Activated CD4-positive, alpha-beta memory T cell treated with anti-CD3 and anti-CD28 coated beads for 36 hours (primary cell): ENCODE data around the gene USP7. TPM values are rescaled to one million over a fixed set of nuclear protein-coding genes. Genes with fewer than 3 reads are reported as not detected.
"Not testable (repeated sequence)": the region's sequence is repeated elsewhere in the genome, so short reads cannot be mapped to it uniquely, and the experiment has no call there.

Source experiments
- CTCF ChIA-PET: fragments of 350-600 bp; sonication (Branson Sonifier 250); formaldehyde crosslinking; loops from one replicate; lab custom pipeline; 2021; ENCODE audit warnings: antibody characterized with exemption, inconsistent platforms; lab: Charles Lee
- POLR2A ChIA-PET: fragments of 350-600 bp; sonication (Branson Sonifier 250); formaldehyde crosslinking; loops from one replicate; lab custom pipeline; 2021; ENCODE audit warnings: antibody characterized with exemption; lab: Charles Lee
- DNase-seq: peaks from one replicate; pipeline ENCODE4 v3.0.0-alpha.2; 2020
- H3K27ac Mint-ChIP-seq: one replicate; pipeline ENCODE4 v1.8.0; 2021; ENCODE audit warnings: mixed read lengths
- H3K27me3 Mint-ChIP-seq: one replicate; pipeline ENCODE4 v1.8.0; 2021; ENCODE audit warnings: mixed read lengths
- H3K36me3 Mint-ChIP-seq: one replicate; pipeline ENCODE4 v1.8.0; 2021; ENCODE audit warnings: mixed read lengths
- H3K4me1 Mint-ChIP-seq: one replicate; pipeline ENCODE4 v1.8.0; 2021; ENCODE audit warnings: low read depth, mixed read lengths
- H3K4me3 Mint-ChIP-seq: one replicate; pipeline ENCODE4 v1.8.0; 2021; ENCODE audit warnings: mild to moderate bottlenecking, mixed read lengths
- H3K9me3 Mint-ChIP-seq: one replicate; pipeline ENCODE4 v1.8.0; 2021; ENCODE audit warnings: mixed read lengths
- intact Hi-C: fragments of 100-400 bp; cut with micrococcal nuclease; formaldehyde crosslinking; loops from one replicate; pipeline ENCODE4 v1.15.1; 2023
- total RNA-seq, 2 experiments: library from RNA; stranded (reverse); gene quantifications; one replicate each; pipeline ENCODE4 v1.2.3, GENCODE V29; 2021

USP7 gene
- total RNA-seq, 2 experiments from 2014 or later: 154 to 170 TPM

DNA sequence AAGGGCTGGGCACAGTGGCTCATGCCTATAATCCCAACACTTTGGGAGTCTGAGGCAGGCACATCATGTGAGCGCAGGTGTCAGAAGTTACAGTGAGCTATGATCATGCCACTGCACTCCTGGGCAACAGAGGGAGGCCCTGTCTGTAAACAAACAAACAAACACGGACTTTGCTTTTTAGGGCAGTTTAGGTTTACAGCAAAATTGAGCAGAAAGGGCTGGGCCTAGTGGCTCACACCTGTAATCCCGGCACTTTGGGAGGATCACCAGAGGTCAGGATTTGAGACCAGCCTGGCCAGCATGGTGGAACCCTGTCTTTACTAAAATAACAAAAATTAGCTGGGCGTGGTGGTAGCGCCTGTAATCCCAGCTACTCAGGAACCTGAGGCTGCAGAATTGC is 91.6 kb downstream of the USP7 start:
- no peak for DNase-seq
- no peaks in the 10 kb centered on the region for H3K27me3 Mint-ChIP-seq
- no peaks in the 10 kb centered on the region for H3K9me3 Mint-ChIP-seq
- H3K36me3 Mint-ChIP-seq: peaks cover 6% of the 10 kb centered on the region
- intact Hi-C loops: no loop called here
- CTCF ChIA-PET: interaction anchor here (4.7 kb wide), 1 partner anchor 11 kb away, joined by 65 read pairs; the partner anchor contains the start of gene LITAFD
- H3K27ac Mint-ChIP-seq: no peak overlapping the region
- POLR2A ChIA-PET: interaction anchor here (1.4 kb wide), 1 partner anchor 8 kb away, joined by 3 read pairs; no protein-coding TSS in a partner anchor
- H3K4me1 Mint-ChIP-seq: peaks cover 20% of the 10 kb centered on the region
- H3K4me3 Mint-ChIP-seq: no peak overlapping the region

DNA sequence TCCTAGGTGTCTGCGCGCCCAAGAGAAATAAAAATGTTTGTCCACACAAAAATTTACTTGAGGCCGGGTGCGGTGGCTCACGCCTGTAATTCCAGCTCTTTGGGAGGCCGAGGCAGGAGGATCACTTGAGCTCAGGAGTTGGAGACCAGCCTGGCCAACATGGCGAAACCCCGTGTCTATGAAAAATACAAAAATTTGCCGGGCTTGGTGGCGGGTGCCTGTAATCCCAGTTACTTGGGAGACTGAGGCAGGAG is 93.8 kb downstream of the USP7 start:
- CTCF ChIA-PET: interaction anchor here (4.7 kb wide), 1 partner anchor 13 kb away, joined by 65 read pairs; the partner anchor contains the start of gene LITAFD
- peaks cover 35% of the 10 kb centered on the region for H3K4me1 Mint-ChIP-seq
- POLR2A ChIA-PET, H3K9me3 Mint-ChIP-seq, H3K36me3 Mint-ChIP-seq, H3K4me3 Mint-ChIP-seq, DNase-seq, H3K27ac Mint-ChIP-seq, H3K27me3 Mint-ChIP-seq: not testable (repeated sequence)
- intact Hi-C loops: loop anchor here (1.0 to 5.0 kb wide), 8 partner anchors 21 to 221 kb away; partner anchors contain the start of genes ABAT, HAPSTR1, PMM2 and TMEM186

DNA sequence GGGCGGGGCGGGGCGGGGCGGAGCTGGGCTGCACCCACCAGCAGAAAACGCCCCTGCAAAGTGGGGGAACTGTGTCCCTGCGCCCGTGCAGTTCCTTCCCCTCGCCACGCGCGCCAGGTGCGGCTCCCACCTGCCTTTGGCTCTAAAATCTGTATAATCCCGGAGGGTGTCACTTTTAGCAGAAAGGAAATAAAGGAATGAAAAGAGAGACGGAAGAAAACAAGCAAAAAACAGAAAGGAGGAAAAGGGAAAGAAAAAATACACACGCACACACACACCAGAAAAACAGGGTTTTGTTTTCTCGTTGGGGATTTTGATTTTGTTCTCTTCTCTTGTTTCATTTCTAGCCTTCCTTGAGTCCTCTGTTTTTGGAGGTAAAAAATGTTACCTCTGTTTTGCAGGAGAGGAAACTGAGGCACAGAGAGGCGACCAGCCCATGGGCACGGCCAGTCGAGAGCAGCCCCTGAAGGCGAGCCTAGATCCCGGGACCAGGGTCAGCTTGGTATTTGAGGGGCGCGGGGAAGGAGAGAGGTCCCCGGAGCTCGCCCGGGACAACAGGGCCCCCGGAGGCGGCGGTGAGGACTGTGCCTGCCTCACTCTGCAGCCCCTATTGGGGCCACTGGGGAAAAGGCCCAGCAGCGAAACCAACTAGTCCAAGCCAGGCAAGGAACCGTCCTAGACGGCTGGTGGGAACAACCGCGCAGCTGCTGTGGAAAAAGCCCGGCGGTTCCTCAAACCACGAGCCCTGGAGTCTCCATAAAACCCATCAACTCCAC is 94.3 kb downstream of the USP7 start:
- Mint-ChIP-seq H3K36me3 (peaks cover 6% of the 10 kb centered on the region), H3K27me3 (no peaks in the 10 kb centered on the region), H3K4me1 (peaks cover 36% of the 10 kb centered on the region), H3K27ac (peak overlapping the region; percentile 64), H3K9me3 (no peaks in the 10 kb centered on the region), H3K4me3 (peak overlapping the region; percentile 77)
- intact Hi-C loops: loop anchor here (1.0 to 5.0 kb wide), 8 partner anchors 22 to 221 kb away; partner anchors contain the start of genes ABAT, HAPSTR1, PMM2 and TMEM186
- DNase-seq: no peak
- ChIA-PET POLR2A (interaction anchor here (0.6 to 2.3 kb wide), 14 partner anchors 10 to 247 kb away, joined by 3 to 15 read pairs (median 6); partner anchors contain the start of genes ABAT, HAPSTR1, PMM2 and TMEM186), CTCF (interaction anchor here (0.7 to 4.7 kb wide), 8 partner anchors 13 to 229 kb away, joined by 3 to 65 read pairs (median 4); partner anchors contain the start of gene LITAFD)

- Mint-ChIP-seq H3K9me3 (no peaks in the 10 kb centered on the region), H3K36me3 (peaks cover 6% of the 10 kb centered on the region), H3K27ac (peak within 1 kb of the TSS; percentile 78), H3K4me3 (peak within 1 kb of the TSS; percentile 91), H3K27me3 (no peaks in the 10 kb centered on the region), H3K4me1 (peaks cover 44% of the 10 kb centered on the region)
- intact Hi-C loops: loop anchor here (1.0 to 5.0 kb wide), 8 partner anchors 23 to 222 kb away; partner anchors contain the start of genes ABAT, HAPSTR1, PMM2 and TMEM186
- peak; percentile 90 for DNase-seq
- ChIA-PET POLR2A (interaction anchor here (0.6 to 2.3 kb wide), 17 partner anchors 9 to 246 kb away, joined by 3 to 15 read pairs (median 5); partner anchors contain the start of genes ABAT, HAPSTR1, PMM2 and TMEM186), CTCF (interaction anchor here (0.7 to 4.7 kb wide), 8 partner anchors 14 to 230 kb away, joined by 3 to 65 read pairs (median 4); partner anchors contain the start of gene LITAFD)
Observed at GRCh38 chr16:8868416-8869211, 95.1 kb downstream of the USP7 start, which contains the start of gene CARHSP1. Gene CARHSP1 (minus strand): TSS chr16:8869006. CDS start chr16:8859328, 9,678 bp downstream.

DNA sequence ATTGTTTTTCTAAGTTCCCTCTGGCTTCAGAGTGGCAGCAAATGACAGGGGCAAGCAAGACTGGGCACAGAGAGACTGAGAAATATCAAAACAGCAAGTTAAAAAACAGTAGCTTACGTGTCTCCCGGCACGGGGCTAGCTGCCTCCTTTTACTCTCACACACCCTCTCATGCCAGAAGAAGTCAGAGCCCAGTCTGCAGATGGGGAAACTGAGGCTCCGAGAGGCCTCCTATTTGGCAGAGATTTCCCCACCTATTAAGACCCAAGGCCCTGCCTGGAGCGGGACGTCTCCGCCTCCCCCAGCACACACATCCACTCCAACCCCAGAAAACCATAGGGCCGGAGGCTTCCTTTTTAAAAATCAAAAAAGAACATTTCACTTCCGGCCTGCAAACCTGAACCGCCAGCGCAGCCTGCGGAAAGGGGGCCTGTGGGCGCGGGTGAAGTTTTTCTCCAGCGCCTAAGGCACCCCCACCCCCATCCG is 95.7 kb downstream of the USP7 start:
- H3K36me3 Mint-ChIP-seq: peaks cover 6% of the 10 kb centered on the region

DNA sequence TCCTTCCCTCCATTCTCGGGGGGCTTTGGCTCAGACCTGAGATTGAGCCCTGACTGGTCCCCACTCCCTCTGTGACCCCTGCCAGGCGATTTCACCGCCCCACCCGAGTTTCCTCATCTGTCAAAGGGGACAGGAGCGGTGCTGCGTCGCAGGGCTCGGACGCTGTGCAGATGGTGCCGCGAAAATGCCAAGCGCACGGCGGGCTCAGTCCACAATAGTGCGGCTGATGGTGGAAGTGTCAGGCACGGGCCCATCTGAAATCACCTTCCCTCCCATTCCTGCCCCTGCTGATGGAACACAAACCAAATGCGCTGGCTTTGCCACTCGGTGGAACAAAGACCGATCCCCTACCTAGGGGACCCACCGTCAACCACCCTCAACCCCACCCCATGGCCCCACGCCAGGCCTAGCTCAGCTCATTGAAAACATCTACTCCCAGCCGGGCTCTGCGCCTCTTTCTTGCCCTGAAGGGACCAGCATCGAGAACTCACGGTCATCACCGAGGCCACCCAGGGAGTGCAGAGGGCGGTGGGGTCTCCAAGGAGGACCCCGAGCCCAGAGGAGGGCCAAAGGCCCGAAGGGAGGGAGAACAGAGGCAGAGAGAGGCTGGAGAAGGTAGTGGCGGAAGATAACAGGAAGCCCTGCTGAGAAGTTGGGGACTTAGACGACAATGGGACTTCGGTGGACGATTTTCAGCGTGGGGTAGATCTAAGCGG is 96.3 kb downstream of the USP7 start:
- H3K27me3 Mint-ChIP-seq: no peaks in the 10 kb centered on the region
- CTCF ChIA-PET: interaction anchor here (0.8 to 2.4 kb wide), 3 partner anchors 13 to 141 kb away, joined by 6 to 14 read pairs (median 6); no protein-coding TSS in a partner anchor
- no peaks in the 10 kb centered on the region for H3K9me3 Mint-ChIP-seq
- H3K27ac Mint-ChIP-seq: peak overlapping the region; percentile 78
- peak; percentile 23 for DNase-seq
- intact Hi-C loops: loop anchor here (5.0 kb wide), 3 partner anchors 50 to 210 kb away; no protein-coding TSS in a partner anchor
- H3K4me1 Mint-ChIP-seq: peaks cover 44% of the 10 kb centered on the region
- H3K4me3 Mint-ChIP-seq: peak overlapping the region; percentile 91
- peaks cover 6% of the 10 kb centered on the region for H3K36me3 Mint-ChIP-seq
- POLR2A ChIA-PET: interaction anchor here (2.0 to 2.3 kb wide), 3 partner anchors 8 to 24 kb away, joined by 9 to 15 read pairs (median 11); no protein-coding TSS in a partner anchor

More for the DNA sequence above, 95.7 kb downstream of the USP7 start:
- DNase-seq: no peak
- peak overlapping the region; percentile 91 for H3K4me3 Mint-ChIP-seq
- CTCF ChIA-PET: interaction anchor here (0.8 to 4.7 kb wide), 5 partner anchors 12 to 230 kb away, joined by 3 to 65 read pairs (median 6); partner anchors contain the start of gene LITAFD
- POLR2A ChIA-PET: interaction anchor here (0.6 to 2.3 kb wide), 10 partner anchors 9 to 207 kb away, joined by 3 to 15 read pairs (median 6); partner anchors contain the start of genes ABAT and USP7
- H3K9me3 Mint-ChIP-seq: no peaks in the 10 kb centered on the region
- H3K27ac Mint-ChIP-seq: peak overlapping the region; percentile 78
- intact Hi-C loops: loop anchor here (2.0 to 5.0 kb wide), 6 partner anchors 51 to 223 kb away; partner anchors contain the start of genes ABAT and HAPSTR1
- no peaks in the 10 kb centered on the region for H3K27me3 Mint-ChIP-seq
- peaks cover 44% of the 10 kb centered on the region for H3K4me1 Mint-ChIP-seq

- Mint-ChIP-seq H3K9me3 (no peaks in the 10 kb centered on the region), H3K4me3 (peak overlapping the region; percentile 91), H3K4me1 (peaks cover 44% of the 10 kb centered on the region), H3K27ac (peak overlapping the region; percentile 78), H3K36me3 (peaks cover 6% of the 10 kb centered on the region), H3K27me3 (no peaks in the 10 kb centered on the region)
- DNase-seq: no peak
- ChIA-PET CTCF (interaction anchor here (2.4 kb wide), 1 partner anchor 70 kb away, joined by 14 read pairs; no protein-coding TSS in a partner anchor), POLR2A (interaction anchor here (2.3 kb wide), 1 partner anchor 14 kb away, joined by 11 read pairs; no protein-coding TSS in a partner anchor)
- intact Hi-C loops: loop anchor here (5.0 kb wide), 3 partner anchors 50 to 210 kb away; no protein-coding TSS in a partner anchor
Observed at GRCh38 chr16:8866884-8867215, 96.9 kb downstream of the USP7 start.

- Mint-ChIP-seq H3K27me3 (no peaks in the 10 kb centered on the region), H3K4me3 (peak overlapping the region; percentile 53), H3K4me1 (peaks cover 43% of the 10 kb centered on the region), H3K36me3 (peaks cover 6% of the 10 kb centered on the region), H3K9me3 (no peaks in the 10 kb centered on the region), H3K27ac (no peak overlapping the region)
- intact Hi-C loops: loop anchor here (5.0 kb wide), 3 partner anchors 49 to 211 kb away; no protein-coding TSS in a partner anchor
- DNase-seq: no peak
- CTCF ChIA-PET: no interaction called here
- POLR2A ChIA-PET: no interaction called here
Observed at GRCh38 chr16:8866118-8866883, 97.4 kb downstream of the USP7 start.

- ChIA-PET CTCF (interaction anchor here (0.5 kb wide), 1 partner anchor 14 kb away, joined by 3 read pairs; no protein-coding TSS in a partner anchor), POLR2A (no interaction called here)
- H3K27me3 Mint-ChIP-seq: no peaks in the 10 kb centered on the region
- no peaks in the 10 kb centered on the region for H3K9me3 Mint-ChIP-seq
- peak overlapping the region; percentile 16 for H3K4me3 Mint-ChIP-seq
- peaks cover 6% of the 10 kb centered on the region for H3K36me3 Mint-ChIP-seq
- H3K4me1 Mint-ChIP-seq: peaks cover 35% of the 10 kb centered on the region
- no peak overlapping the region for H3K27ac Mint-ChIP-seq
- intact Hi-C loops: loop anchor here (5.0 kb wide), 3 partner anchors 48 to 212 kb away; no protein-coding TSS in a partner anchor
- no peak for DNase-seq
Observed at GRCh38 chr16:8865145-8865882, 98.4 kb downstream of the USP7 start.
